HG02885 (cell line): Measurements from ENCODE around the gene POLDIP3.
"Not testable (repeated sequence)": the region's sequence is repeated elsewhere in the genome, so short reads cannot be mapped to it uniquely, and the experiment has no call there.

Experiments used
- ATAC-seq: cut with Tn5 transposase; IDR thresholded peaks from one replicate; pipeline ENCODE4 v1.9.1; 2021; ENCODE audit warnings: mild to moderate bottlenecking; ENCODE audit not compliant: unreplicated experiment, poor library complexity

The POLDIP3 gene

DNA sequence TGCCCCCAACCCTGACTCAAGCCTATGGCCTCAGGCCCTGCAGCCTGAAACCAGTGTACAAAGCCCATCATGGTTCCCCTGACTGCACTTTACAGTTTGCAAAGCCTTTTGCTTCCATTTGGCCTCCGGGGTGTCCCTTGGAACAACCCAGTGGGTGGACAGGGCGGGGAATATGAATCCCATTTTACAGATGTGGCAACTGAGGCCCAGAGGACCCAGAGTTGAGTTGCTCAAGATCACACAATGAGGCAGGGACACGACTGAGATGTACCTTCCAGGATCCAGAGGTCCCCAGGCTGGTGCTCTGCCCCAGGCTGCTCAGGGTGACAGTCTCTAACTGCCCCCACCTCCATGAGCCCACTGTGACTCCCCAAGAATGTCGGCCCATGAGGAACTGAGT is 5.4 kb upstream of the POLDIP3 start:
- no peak for ATAC-seq

- no peak for ATAC-seq
These were observed 4.8 kb upstream of the POLDIP3 start for GRCh38 chr22:42619261-42620063.

DNA sequence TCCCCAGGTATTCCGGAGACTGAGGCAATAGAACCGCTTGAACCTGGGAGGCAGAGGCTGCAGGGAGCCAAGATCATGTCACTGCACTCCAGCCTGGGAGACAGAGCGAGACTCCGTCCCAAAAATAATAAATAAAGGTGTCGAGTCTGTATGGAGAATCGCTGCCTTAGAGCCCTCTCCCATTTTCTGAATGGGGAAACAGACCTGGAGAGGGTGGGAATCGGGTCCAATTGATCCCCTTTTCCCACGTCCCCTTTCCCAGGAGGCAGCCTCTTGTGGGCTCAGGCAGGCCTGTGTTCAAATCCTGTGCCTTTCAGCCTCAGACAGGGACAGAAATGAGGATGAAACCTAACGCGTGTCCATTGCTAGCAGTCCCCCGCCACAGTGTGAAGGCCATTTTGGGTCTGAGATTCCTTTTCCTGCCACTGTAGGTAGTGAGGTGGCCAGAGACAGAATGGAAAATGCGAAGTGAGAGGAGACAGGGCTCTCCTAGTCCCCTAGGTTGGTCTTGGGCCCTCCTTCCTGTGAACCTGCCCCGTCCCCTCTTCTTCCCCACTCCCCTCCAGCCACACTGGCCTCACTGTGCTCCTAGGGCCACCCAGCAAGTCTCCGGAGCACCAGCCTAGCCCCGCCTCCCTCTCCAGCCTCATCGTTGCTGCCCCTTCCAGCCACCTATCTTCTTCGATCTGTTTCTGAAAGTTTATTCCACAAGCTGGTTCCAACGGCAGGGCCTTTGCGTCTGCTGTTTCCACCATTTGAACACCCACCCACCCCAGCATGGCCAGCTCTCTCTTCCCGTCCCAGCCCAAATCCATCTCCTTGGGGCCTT is 2.7 kb upstream of the POLDIP3 start:
- no peak for ATAC-seq

GRCh38 chr22:42615860-42616175 is 1.1 kb upstream of the POLDIP3 start:
- ATAC-seq = not testable (repeated sequence)

GRCh38 chr22:42615092-42615859 is 593 bp upstream of the POLDIP3 start:
- ATAC-seq = peak; percentile 45

DNA sequence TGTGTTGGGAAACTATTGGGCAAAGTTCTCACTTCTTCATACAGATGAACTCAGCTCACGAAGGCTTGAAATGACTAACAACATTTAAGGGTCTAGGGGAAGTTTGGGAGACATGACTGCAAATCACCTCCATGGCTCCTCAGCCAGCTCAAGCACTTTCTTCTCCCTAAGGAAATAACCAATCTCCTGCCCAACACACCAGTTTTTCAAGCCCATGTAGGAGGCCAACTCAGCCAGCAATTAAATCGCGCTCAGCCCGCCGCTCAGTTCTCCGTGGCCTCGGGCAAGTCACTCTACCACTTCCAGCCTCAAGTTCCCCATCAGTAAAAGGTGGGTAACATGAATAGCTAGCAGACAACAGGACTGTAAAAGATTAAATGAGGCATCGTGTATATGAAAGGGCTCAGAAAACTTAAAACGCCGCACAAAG is 796 bp downstream of the POLDIP3 start:
- ATAC-seq = no peak

- ATAC-seq = no peak
These were observed 2.3 kb downstream of the POLDIP3 start for GRCh38 chr22:42612336-42612735.

- no peak for ATAC-seq
These were observed 3.6 kb downstream of the POLDIP3 start for GRCh38 chr22:42611051-42611450.

GRCh38 chr22:42610186-42610585 is 4.5 kb downstream of the POLDIP3 start:
- ATAC-seq = no peak

- no peak for ATAC-seq
These were observed 5.8 kb downstream of the POLDIP3 start for GRCh38 chr22:42608823-42609361.

DNA sequence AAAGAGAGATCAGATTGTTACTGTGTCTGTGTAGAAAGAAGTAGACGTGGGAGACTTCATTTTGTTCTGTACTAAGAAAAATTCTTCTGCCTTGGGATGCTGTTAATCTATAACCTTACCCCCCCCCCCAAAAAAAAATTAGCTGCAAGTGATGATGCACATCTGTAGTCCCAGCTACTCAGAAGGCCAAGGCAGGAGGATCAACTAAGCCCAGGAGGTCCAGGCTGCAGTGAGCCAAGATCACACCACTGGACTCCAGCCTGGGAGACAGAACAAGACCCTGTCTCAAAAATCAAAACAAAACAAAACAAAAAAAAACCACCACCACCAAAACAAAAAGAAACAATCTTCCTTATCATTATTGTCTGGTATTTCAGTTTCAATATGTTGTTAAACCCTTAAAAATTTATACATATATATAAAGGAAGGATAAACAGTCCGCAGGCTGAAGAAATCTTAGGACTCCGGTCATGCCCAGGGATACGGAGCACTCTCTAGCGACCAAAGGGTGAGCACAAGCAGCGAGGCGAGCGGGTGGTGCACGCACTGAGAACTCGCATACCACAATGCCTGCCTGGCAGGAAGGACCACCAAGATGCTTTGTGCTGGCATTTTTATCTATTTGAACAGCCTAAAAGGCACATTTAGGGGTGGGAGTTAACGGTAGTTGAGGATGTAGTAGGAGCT is 6.4 kb downstream of the POLDIP3 start:
- no peak for ATAC-seq

- ATAC-seq = not testable (repeated sequence)
These were observed 7.0 kb downstream of the POLDIP3 start for GRCh38 chr22:42607641-42608040.

GRCh38 chr22:42604403-42604802 is 10.3 kb downstream of the POLDIP3 start:
- no peak for ATAC-seq

- ATAC-seq = no peak
These were observed 11.3 kb downstream of the POLDIP3 start for GRCh38 chr22:42603427-42603826.

- no peak for ATAC-seq
These were observed 12.2 kb downstream of the POLDIP3 start for GRCh38 chr22:42602470-42602869.

DNA sequence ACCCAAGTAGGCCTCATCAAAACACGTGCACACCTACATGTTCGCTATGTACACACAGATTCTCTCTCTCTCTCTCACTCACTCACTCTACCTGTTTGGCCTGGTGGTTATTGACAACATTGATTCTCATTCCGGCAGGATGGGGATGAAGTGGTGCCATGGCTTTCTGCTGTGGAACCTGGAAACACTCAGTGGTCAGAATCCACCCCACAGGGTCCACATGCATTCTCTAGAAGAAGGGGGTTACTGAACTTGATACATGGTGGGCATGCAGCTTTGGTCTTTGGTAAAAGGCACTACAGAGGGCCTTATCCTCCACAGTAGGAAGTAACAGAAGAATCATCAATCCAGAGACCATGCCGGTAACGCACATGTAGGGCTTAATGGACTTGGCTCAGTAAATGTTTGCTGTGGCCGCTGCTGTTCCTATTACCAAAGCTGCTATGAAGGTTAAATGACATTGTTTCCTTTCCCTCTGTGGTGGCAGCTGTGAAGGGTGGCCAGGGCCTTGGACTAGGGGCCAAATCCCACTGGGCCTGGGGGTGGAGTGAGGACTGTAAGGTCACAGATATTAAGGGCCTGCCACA is 12.7 kb downstream of the POLDIP3 start:
- no peak for ATAC-seq

DNA sequence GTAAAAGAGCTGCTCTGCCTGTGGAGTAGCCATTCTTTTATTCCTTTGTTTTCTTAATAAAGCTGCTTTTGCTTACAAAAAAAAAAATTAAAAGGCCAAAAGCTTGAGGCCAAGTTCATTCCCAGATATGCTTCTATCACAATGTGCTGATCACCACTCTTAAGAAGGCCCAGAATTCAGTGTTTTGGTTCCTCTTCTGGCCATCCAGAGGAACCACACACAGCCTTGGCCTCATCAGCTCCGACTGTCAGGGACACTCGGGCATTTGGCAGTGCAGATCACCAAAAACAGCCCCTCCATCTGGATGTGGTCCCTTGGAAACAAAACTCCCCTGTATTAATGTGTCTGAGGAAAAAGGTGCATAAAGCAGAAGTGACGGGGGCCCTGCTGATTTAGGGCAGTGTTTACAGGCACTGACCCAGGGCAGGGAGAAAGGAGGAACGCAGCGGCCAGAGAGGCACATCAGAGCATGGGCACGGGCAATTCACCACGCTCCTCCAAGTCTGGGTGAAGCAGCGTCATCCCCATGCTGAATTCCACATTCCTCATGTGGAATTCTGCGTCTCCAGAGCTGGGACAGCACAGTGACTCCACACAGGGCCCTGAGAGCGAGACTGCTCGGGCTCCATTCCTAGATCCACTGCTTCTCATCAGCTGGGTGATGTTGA is 17.7 kb downstream of the POLDIP3 start:
- no peak for ATAC-seq

- no peak for ATAC-seq
These were observed 18.3 kb downstream of the POLDIP3 start for GRCh38 chr22:42596336-42596735.

DNA sequence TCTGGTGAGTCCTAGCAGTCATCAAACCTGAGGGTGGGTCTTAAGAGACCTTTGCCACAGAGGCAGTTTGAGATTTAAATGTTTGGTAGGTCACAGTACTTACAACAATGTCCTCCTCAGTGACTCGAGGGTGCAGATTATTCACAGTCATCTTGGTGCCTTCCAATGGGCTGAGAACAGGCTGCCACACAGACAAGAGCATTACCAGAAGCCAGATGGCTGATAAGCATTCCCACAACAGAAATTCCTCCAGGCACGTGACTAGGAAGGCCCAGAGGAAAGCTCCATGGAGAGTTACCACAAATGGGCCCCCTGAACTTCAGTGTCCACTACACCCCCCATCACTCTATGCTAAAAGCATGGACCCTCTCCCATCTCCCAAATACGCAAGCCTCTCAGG is 19.2 kb downstream of the POLDIP3 start:
- ATAC-seq = no peak
